ENCODE results near the gene TM6SF1. TPM values are rescaled to one million over a fixed set of nuclear protein-coding genes. Genes with fewer than 3 reads are reported as not detected.

The TM6SF1 gene
- total RNA-seq, 4 donors from 2014 or later, result 7.8 to 19.9 (median 12.8) TPM

GRCh38 chr15:83111149-83111548 lies 3.7 kb downstream of the TM6SF1 start:
- intact Hi-C loops (cut with DNase I), result no loop called here
- TF ChIP-seq POLR2A (IDR thresholded peaks at IDR 0.05), result no peak
- TF ChIP-seq CTCF (IDR thresholded peaks at IDR 0.05), result no peak
- WGBS, 2 donors, result 98% methylated on average over 3 of the region's 3 CpGs
- no peak for DNase-seq
- H3K27ac ChIP-seq, result no peak overlapping the region
- H3K36me3 ChIP-seq, result no peaks in the 10 kb centered on the region
- H3K4me3 ChIP-seq (replicated peaks in 1 of 3), result no peak overlapping the region
- H3K4me1 ChIP-seq, result peaks cover 9 to 42% of the 10 kb centered on the region in 2 donors
- no peaks in the 10 kb centered on the region for H3K9me3 ChIP-seq
- H3K27me3 ChIP-seq, result no peaks in the 10 kb centered on the region

GRCh38 chr15:83112233-83112955 lies 4.9 kb downstream of the TM6SF1 start:
- 64 to 67% methylated on average over 8 of the region's 8 CpGs for WGBS, 2 donors
- H3K27ac ChIP-seq, result peak overlapping the region in 1 of 3 donors; percentile 24
- intact Hi-C loops (cut with DNase I), result no loop called here
- H3K36me3 ChIP-seq, result no peaks in the 10 kb centered on the region
- peak in 1 of 2 donors; percentile 20 for DNase-seq
- H3K4me3 ChIP-seq (replicated peaks in 1 of 3), result no peak overlapping the region
- peaks cover 9 to 35% of the 10 kb centered on the region in 2 donors for H3K4me1 ChIP-seq
- no peaks in the 10 kb centered on the region for H3K27me3 ChIP-seq
- no peak for TF ChIP-seq CTCF (IDR thresholded peaks at IDR 0.05)
- no peak for TF ChIP-seq POLR2A (IDR thresholded peaks at IDR 0.05)
- H3K9me3 ChIP-seq, result no peaks in the 10 kb centered on the region

- WGBS, 2 donors, result 42% methylated on average over 3 of the region's 3 CpGs; no CpG with 5 or more reads in 1 of the 2 donors
These were observed 5.5 kb downstream of the TM6SF1 start for GRCh38 chr15:83112956-83113299.

GRCh38 chr15:83113881-83114674 lies 6.6 kb downstream of the TM6SF1 start:
- Histone ChIP-seq H3K27me3 (no peaks in the 10 kb centered on the region), H3K27ac (peak overlapping the region in 1 of 3 donors; percentile 10), H3K4me1 (peaks cover 0 to 26% of the 10 kb centered on the region in 2 donors), H3K9me3 (no peaks in the 10 kb centered on the region), H3K36me3 (no peaks in the 10 kb centered on the region), H3K4me3 (replicated peaks in 1 of 3) (no peak overlapping the region)
- 86 to 91% methylated on average over 5 of the region's 5 CpGs for WGBS, 2 donors
- intact Hi-C loops (cut with DNase I), result no loop called here
- no peak for TF ChIP-seq POLR2A (IDR thresholded peaks at IDR 0.05)
- TF ChIP-seq CTCF (IDR thresholded peaks at IDR 0.05), result no peak
- DNase-seq, result no peak

More at GRCh38 chr15:83112956-83113299, 5.5 kb downstream of the TM6SF1 start:
- intact Hi-C loops (cut with DNase I), result no loop called here
- peak in 1 of 2 donors; percentile 14 for DNase-seq
- no peaks in the 10 kb centered on the region for H3K27me3 ChIP-seq
- H3K27ac ChIP-seq, result peak overlapping the region in 1 of 3 donors; percentile 24
- H3K4me1 ChIP-seq, result peaks cover 7 to 31% of the 10 kb centered on the region in 2 donors
- H3K4me3 ChIP-seq (replicated peaks in 1 of 3), result no peak overlapping the region
- no peaks in the 10 kb centered on the region for H3K9me3 ChIP-seq
- H3K36me3 ChIP-seq, result no peaks in the 10 kb centered on the region
- TF ChIP-seq CTCF (IDR thresholded peaks at IDR 0.05), result no peak
- no peak for TF ChIP-seq POLR2A (IDR thresholded peaks at IDR 0.05)

GRCh38 chr15:83114856-83115255 lies 7.4 kb downstream of the TM6SF1 start:
- peaks cover 0 to 22% of the 10 kb centered on the region in 2 donors for H3K4me1 ChIP-seq
- no peaks in the 10 kb centered on the region for H3K9me3 ChIP-seq
- H3K27me3 ChIP-seq, result no peaks in the 10 kb centered on the region
- no peak overlapping the region for H3K27ac ChIP-seq
- DNase-seq, result no peak
- no peak overlapping the region for H3K4me3 ChIP-seq (replicated peaks in 1 of 3)
- H3K36me3 ChIP-seq, result no peaks in the 10 kb centered on the region
- intact Hi-C loops (cut with DNase I), result no loop called here
- 96 to 97% methylated on average over 6 of the region's 6 CpGs for WGBS, 2 donors
- TF ChIP-seq POLR2A (IDR thresholded peaks at IDR 0.05) (no peak), CTCF (IDR thresholded peaks at IDR 0.05) (no peak)

All from thyroid gland (tissue), 4 donors.